GM12801 (cell line): ENCODE results near the gene ZNF559.

Source experiments
- CTCF ChIP-seq: IDR thresholded peaks from one replicate; pipeline ENCODE4 v1.5.1; 2011; ENCODE audit warnings: control low read depth; ENCODE audit not compliant: insufficient read length; ENCODE audit errors: extremely low read depth

The ZNF559 gene

GRCh38 chr19:9309974-9310446 is 14.0 kb upstream of the ZNF559 start:
- TF ChIP-seq CTCF: no peak

GRCh38 chr19:9313756-9314155 is 10.2 kb upstream of the ZNF559 start:
- no peak for TF ChIP-seq CTCF

- TF ChIP-seq CTCF: no peak
Measured at GRCh38 chr19:9321338-9321737, 2.6 kb upstream of the ZNF559 start.

- TF ChIP-seq CTCF: no peak
Measured at GRCh38 chr19:9323557-9323918, 441 bp upstream of the ZNF559 start.

- no peak for TF ChIP-seq CTCF
Measured at GRCh38 chr19:9324584-9324962, 594 bp downstream of the ZNF559 start.

GRCh38 chr19:9329999-9330398 is 6.0 kb downstream of the ZNF559 start:
- TF ChIP-seq CTCF: no peak

GRCh38 chr19:9342610-9343304 is 18.8 kb downstream of the ZNF559 start:
- TF ChIP-seq CTCF: no peak

GRCh38 chr19:9345005-9345404 is 21.0 kb downstream of the ZNF559 start:
- TF ChIP-seq CTCF: no peak
